ENCODE data around the gene NGFR.

NGFR gene

DNA sequence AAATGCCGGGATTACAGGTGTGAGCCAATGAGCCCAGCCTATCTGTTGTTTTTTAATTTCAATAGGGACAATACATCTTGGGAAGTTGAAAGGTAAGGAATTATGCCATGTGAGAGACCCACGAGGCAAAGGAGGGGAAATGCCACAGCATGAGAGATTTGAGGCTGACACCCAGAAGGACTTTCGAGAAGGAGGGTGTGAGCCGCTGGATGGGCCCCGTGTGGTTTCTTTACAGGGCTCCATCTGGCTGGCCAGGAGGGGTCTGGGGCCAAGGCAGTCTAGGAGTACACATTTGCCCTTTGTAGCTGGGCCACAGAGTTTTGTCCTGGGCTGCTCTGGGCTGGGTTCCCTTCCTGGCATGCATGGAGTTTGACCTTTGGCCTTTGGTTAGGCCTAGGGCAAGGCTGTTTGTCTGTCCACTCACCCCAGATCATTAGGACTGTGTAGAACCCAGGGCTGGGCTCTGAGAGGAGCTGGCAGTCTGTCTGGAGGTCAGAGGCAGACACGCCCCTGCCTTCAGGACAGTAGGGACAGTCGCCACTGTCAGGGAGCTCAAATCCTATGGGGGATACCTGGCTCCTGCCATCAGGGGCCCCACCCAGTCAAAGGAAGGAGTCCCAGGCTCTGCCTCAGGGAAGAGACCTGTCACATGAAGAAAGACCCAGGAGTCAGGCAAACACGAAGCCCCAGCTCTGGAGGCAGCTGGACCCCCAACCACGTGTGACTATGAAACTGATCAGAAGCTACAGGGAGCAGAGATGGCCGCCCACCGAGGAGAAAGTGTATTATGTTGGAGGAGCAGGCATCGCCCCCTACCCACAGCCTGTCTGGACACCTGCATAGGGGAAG, 56.4 kb downstream of the NGFR start:
- Histone ChIP-seq H3K4me1 (no peaks in the 10 kb centered on the region), H3K9me3 (no peaks in the 10 kb centered on the region), H3K4me3 (ENCODE audit: low read depth, low read length) (no peak overlapping the region), H3K36me3 (no peaks in the 10 kb centered on the region), H3K27me3 (no peaks in the 10 kb centered on the region)
- no peak for DNase-seq
- no peak for TF ChIP-seq CTCF (IDR thresholded peaks at IDR 0.05; ENCODE audit: low read depth, low read length)

- no peak for TF ChIP-seq CTCF (IDR thresholded peaks at IDR 0.05; ENCODE audit: low read depth, low read length)
- peak; percentile 8 for DNase-seq
- no peaks in the 10 kb centered on the region for H3K9me3 ChIP-seq
- H3K4me1 ChIP-seq = no peaks in the 10 kb centered on the region
- H3K36me3 ChIP-seq = no peaks in the 10 kb centered on the region
- H3K4me3 ChIP-seq (ENCODE audit: low read depth, low read length) = no peak overlapping the region
- no peaks in the 10 kb centered on the region for H3K27me3 ChIP-seq
Measured at GRCh38 chr17:49552070-49552751, 57.1 kb downstream of the NGFR start.

- Histone ChIP-seq H3K36me3 (no peaks in the 10 kb centered on the region), H3K9me3 (no peaks in the 10 kb centered on the region), H3K4me1 (no peaks in the 10 kb centered on the region), H3K27me3 (no peaks in the 10 kb centered on the region), H3K4me3 (ENCODE audit: low read depth, low read length) (no peak overlapping the region)
- no peak for TF ChIP-seq CTCF (IDR thresholded peaks at IDR 0.05; ENCODE audit: low read depth, low read length)
- DNase-seq = no peak
Measured at GRCh38 chr17:49553676-49554335, 58.7 kb downstream of the NGFR start.

- no peak for DNase-seq
- H3K4me3 ChIP-seq (ENCODE audit: low read depth, low read length) = no peak overlapping the region
- H3K27me3 ChIP-seq = no peaks in the 10 kb centered on the region
- H3K9me3 ChIP-seq = no peaks in the 10 kb centered on the region
- H3K4me1 ChIP-seq = no peaks in the 10 kb centered on the region
- no peaks in the 10 kb centered on the region for H3K36me3 ChIP-seq
- TF ChIP-seq CTCF (IDR thresholded peaks at IDR 0.05; ENCODE audit: low read depth, low read length) = no peak
Measured at GRCh38 chr17:49554694-49555494, 59.8 kb downstream of the NGFR start.

DNA sequence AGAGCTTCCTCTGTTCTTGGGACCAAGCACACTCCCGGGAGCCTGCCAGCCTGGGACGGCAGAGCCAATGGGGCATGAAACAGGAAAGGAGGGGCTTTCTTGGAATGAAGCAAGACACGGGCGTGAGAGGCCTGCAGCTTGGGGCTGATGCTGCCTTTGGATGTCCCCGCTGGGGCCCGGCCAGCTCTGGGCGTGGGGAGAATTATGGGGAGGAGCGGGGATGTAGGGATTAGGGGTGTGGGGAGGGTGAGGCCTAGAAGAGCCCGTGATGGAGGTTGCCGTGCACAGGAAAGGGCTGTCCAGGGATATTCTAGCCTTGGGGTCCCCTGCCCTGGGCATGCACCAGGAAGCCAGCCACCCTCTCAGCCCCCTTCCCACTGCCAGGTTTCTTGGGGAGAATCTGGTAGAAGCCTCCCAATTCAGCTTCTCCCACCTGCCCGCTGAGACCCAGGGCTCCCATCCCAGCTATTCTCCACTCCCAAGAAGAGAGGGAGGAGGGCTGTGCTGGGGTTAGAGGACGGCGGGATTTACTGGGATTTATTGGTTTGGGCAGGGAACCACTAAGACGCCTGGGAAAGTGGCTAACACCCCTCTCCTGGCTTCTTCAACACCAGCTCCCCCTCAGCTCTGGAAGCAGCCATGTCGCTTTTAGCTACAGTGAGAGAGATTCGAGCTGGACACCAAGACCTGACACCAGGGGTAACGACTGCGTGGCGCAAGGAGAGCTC, 60.6 kb downstream of the NGFR start:
- Histone ChIP-seq H3K9me3 (no peaks in the 10 kb centered on the region), H3K4me1 (no peaks in the 10 kb centered on the region), H3K27me3 (no peaks in the 10 kb centered on the region), H3K4me3 (ENCODE audit: low read depth, low read length) (peak overlapping the region; percentile 24), H3K36me3 (no peaks in the 10 kb centered on the region)
- TF ChIP-seq CTCF (IDR thresholded peaks at IDR 0.05; ENCODE audit: low read depth, low read length) = no peak
- no peak for DNase-seq
